ENCODE data around the gene PROCA1. TPM values are rescaled to one million over a fixed set of nuclear protein-coding genes. Genes with fewer than 3 reads are reported as not detected.

Gene PROCA1
- total RNA-seq, 2 donors from 2014 or later: 0.94 to 1.4 TPM

Other genes with a start within 250 kb of the PROCA1 start
- gene SLC13A2, start 238.2 kb downstream of the PROCA1 start, total RNA-seq: not detected
- not detected for gene FOXN1, start 205.5 kb downstream of the PROCA1 start, total RNA-seq
- gene UNC119, start 159.3 kb downstream of the PROCA1 start, total RNA-seq: 10 to 100 TPM; 19.6 to 30.3 TPM
- 10 to 100 TPM; 51.6 to 74.8 TPM for gene PIGS, start 140.4 kb downstream of the PROCA1 start, total RNA-seq
- gene ALDOC, start 135.0 kb downstream of the PROCA1 start, total RNA-seq: 100 to 1,000 TPM; 355 to 363 TPM
- gene SPAG5, start 112.9 kb downstream of the PROCA1 start, total RNA-seq: 1 to 10 TPM in 1 of 2 donors, under 1 TPM in 1; 0.98 to 1.1 TPM
- gene RSKR, start 97.7 kb downstream of the PROCA1 start, total RNA-seq: 1 to 10 TPM; 1.3 to 1.8 TPM
- 10 to 100 TPM; 62.5 to 70.3 TPM for gene BLTP2, start 66.7 kb downstream of the PROCA1 start, total RNA-seq
- 10 to 100 TPM; 23.0 to 32.5 TPM for gene SDF2, start 50.0 kb downstream of the PROCA1 start, total RNA-seq
- gene SUPT6H, start 49.7 kb downstream of the PROCA1 start, total RNA-seq: 10 to 100 TPM; 28.5 to 45.4 TPM
- gene RAB34, start 6.0 kb upstream of the PROCA1 start, total RNA-seq: 100 to 1,000 TPM in 1 of 2 donors, 10 to 100 TPM in 1; 55.8 to 139 TPM
- 100 to 1,000 TPM; 231 to 505 TPM for gene RPL23A, start 8.1 kb upstream of the PROCA1 start, total RNA-seq
- gene TLCD1, start 14.3 kb upstream of the PROCA1 start, total RNA-seq: 1 to 10 TPM in 1 of 2 donors, not detected in 1; 1.7 TPM
- gene NEK8, start 16.9 kb upstream of the PROCA1 start, total RNA-seq: 1 to 10 TPM; 1.0 to 1.1 TPM
- gene TRAF4, start 32.1 kb upstream of the PROCA1 start, total RNA-seq: 1 to 10 TPM; 3.3 to 6.7 TPM
- 10 to 100 TPM; 26.5 to 30.0 TPM for gene FAM222B, start 130.9 kb upstream of the PROCA1 start, total RNA-seq
- 10 to 100 TPM; 32.0 to 51.4 TPM for gene ERAL1, start 143.1 kb upstream of the PROCA1 start, total RNA-seq
- gene FLOT2, start 185.8 kb upstream of the PROCA1 start, total RNA-seq: 10 to 100 TPM; 52.8 to 57.7 TPM
- gene DHRS13, start 191.2 kb upstream of the PROCA1 start, total RNA-seq: 1 to 10 TPM; 2.5 to 3.9 TPM
- 10 to 100 TPM; 19.6 to 35.7 TPM for gene PHF12, start 239.6 kb upstream of the PROCA1 start, total RNA-seq

Measured in right atrium auricular region (tissue), 2 donors.